Measurements from ENCODE around the gene NPHP4. TPM values are rescaled to one million over a fixed set of nuclear protein-coding genes. Genes with fewer than 3 reads are reported as not detected.

Gene NPHP4
- total RNA-seq, 2 experiments from 2014 or later: 13.4 to 24.2 TPM

GRCh38 chr1:5814046-5814619 is 178.1 kb downstream of the NPHP4 start:
- Histone ChIP-seq H3K27ac (ENCODE audit: low read depth, low read length, poor library complexity, severe bottlenecking) (no peak overlapping the region), H3K9me2 (ENCODE audit: insufficient read depth, low read length) (no peaks in the 10 kb centered on the region), H3K4me3 (ENCODE audit: low read depth, low read length, poor library complexity, severe bottlenecking) (no peak overlapping the region), H3K36me3 (ENCODE audit: insufficient read depth, low read length) (no peaks in the 10 kb centered on the region), H3K9me3 (ENCODE audit: low read length) (no peaks in the 10 kb centered on the region), H2AFZ (ENCODE audit: low read length) (no peak overlapping the region), H3K4me2 (ENCODE audit: low read length) (no peak overlapping the region), H3K79me2 (ENCODE audit: insufficient read depth, low read depth, low read length) (no peaks in the 10 kb centered on the region), H4K20me1 (ENCODE audit: insufficient read depth, low read length) (no peaks in the 10 kb centered on the region), H3K4me1 (ENCODE audit: insufficient read depth, low read length, poor library complexity, severe bottlenecking) (no peaks in the 10 kb centered on the region)
- TF ChIP-seq EZH2phosphoT487 (IDR thresholded peaks at IDR 0.05; ENCODE audit: borderline replicate concordance, low read depth, low read length) (no peak), CTCF (conservative IDR thresholded peaks at IDR 0.05; ENCODE audit: low read length) (no peak)
- no TSS peak for BruUV-seq (replicated peaks)
- intact Hi-C loops (cut with micrococcal nuclease; ENCODE audit: unreplicated experiment): no loop called here
- ChIA-PET CTCF (ENCODE audit: unreplicated experiment) (no interaction called here), POLR2A (no interaction called here)
- no peak for DNase-seq (ENCODE audit: low spot score)

- TF ChIP-seq EZH2phosphoT487 (IDR thresholded peaks at IDR 0.05; ENCODE audit: borderline replicate concordance, low read depth, low read length) (no peak), CTCF (conservative IDR thresholded peaks at IDR 0.05; ENCODE audit: low read length) (no peak)
- Histone ChIP-seq H3K4me1 (ENCODE audit: insufficient read depth, low read length, poor library complexity, severe bottlenecking) (no peaks in the 10 kb centered on the region), H3K36me3 (ENCODE audit: insufficient read depth, low read length) (no peaks in the 10 kb centered on the region), H2AFZ (ENCODE audit: low read length) (no peak overlapping the region), H3K9me3 (ENCODE audit: low read length) (no peaks in the 10 kb centered on the region), H3K9me2 (ENCODE audit: insufficient read depth, low read length) (no peaks in the 10 kb centered on the region), H4K20me1 (ENCODE audit: insufficient read depth, low read length) (no peaks in the 10 kb centered on the region), H3K4me2 (ENCODE audit: low read length) (no peak overlapping the region), H3K79me2 (ENCODE audit: insufficient read depth, low read depth, low read length) (no peaks in the 10 kb centered on the region), H3K27ac (ENCODE audit: low read depth, low read length, poor library complexity, severe bottlenecking) (no peak overlapping the region), H3K4me3 (ENCODE audit: low read depth, low read length, poor library complexity, severe bottlenecking) (no peak overlapping the region)
- no TSS peak for BruUV-seq (replicated peaks)
- no peak for DNase-seq (ENCODE audit: low spot score)
- intact Hi-C loops (cut with micrococcal nuclease; ENCODE audit: unreplicated experiment): no loop called here
- CTCF ChIA-PET (ENCODE audit: unreplicated experiment): no interaction called here
- POLR2A ChIA-PET: no interaction called here
Observed at GRCh38 chr1:5813480-5813879, 178.7 kb downstream of the NPHP4 start.

Small RNA genes within 50 kb of the gene (microRNA-seq; reads per million reads assigned to microRNA genes)
- gene MIR4689 (ENCODE audit: borderline replicate concordance): not detected

Small RNA genes within 50 kb of the gene (small RNA-seq; reads per million reads assigned to genes)
- gene MIR4689: not detected

Other genes starting within 250 kb of the NPHP4 start
- 42.1 and 46.7 TPM in 2 replicates for gene KCNAB2, start 53.5 kb upstream of the NPHP4 start, total RNA-seq (2014; rRNA removed; shearing (Covaris generic))
- gene KCNAB2, start 53.5 kb upstream of the NPHP4 start, total RNA-seq (2022): 120 and 133 TPM in 2 replicates
- gene CHD5, start 187.9 kb upstream of the NPHP4 start, total RNA-seq (2014; rRNA removed; shearing (Covaris generic)): 0.19 and 0.93 TPM in 2 replicates
- gene CHD5, start 187.9 kb upstream of the NPHP4 start, total RNA-seq (2022): 0.38 and 0.55 TPM in 2 replicates
- gene RPL22, start 207.2 kb upstream of the NPHP4 start, total RNA-seq (2014; rRNA removed; shearing (Covaris generic)): 249 and 330 TPM in 2 replicates
- 589 and 605 TPM in 2 replicates for gene RPL22, start 207.2 kb upstream of the NPHP4 start, total RNA-seq (2022)
- gene RNF207, start 213.7 kb upstream of the NPHP4 start, total RNA-seq (2014; rRNA removed; shearing (Covaris generic)): not detected in 2 replicates
- gene RNF207, start 213.7 kb upstream of the NPHP4 start, total RNA-seq (2022): not detected in 2 replicates
- 54.0 and 57.0 TPM in 2 replicates for gene ICMT, start 243.5 kb upstream of the NPHP4 start, total RNA-seq (2014; rRNA removed; shearing (Covaris generic))
- gene ICMT, start 243.5 kb upstream of the NPHP4 start, total RNA-seq (2022): 42.2 and 48.0 TPM in 2 replicates